H9 (cell line): ENCODE measurements around the gene SLC9A5. TPM values are rescaled to one million over a fixed set of nuclear protein-coding genes. Genes with fewer than 3 reads are reported as not detected.

ENCODE experiments used
- DNase-seq: peaks from one replicate; pipeline ENCODE4 v3.0.0-alpha.2; 2017
- H2AFZ ChIP-seq: one replicate; pipeline ENCODE4 v1.6.1; 2013; ENCODE audit warnings: mild to moderate bottlenecking, low read length, control low read depth, moderate library complexity
- H2AK5ac ChIP-seq: 2 replicates; pipeline ENCODE4 v1.6.1; 2013; ENCODE audit warnings: low read length, control low read depth, mixed read lengths; ENCODE audit not compliant: insufficient read length
- H2BK120ac ChIP-seq: one replicate; pipeline ENCODE4 v1.6.1; 2013; ENCODE audit warnings: low read depth, mild to moderate bottlenecking, low read length, control low read depth, inconsistent platforms; ENCODE audit not compliant: poor library complexity, severe bottlenecking
- H2BK12ac ChIP-seq: 2 replicates; pipeline ENCODE4 v1.6.1; 2013; ENCODE audit warnings: low read length, control low read depth, mixed read lengths, low read depth; ENCODE audit not compliant: insufficient read length
- H2BK15ac ChIP-seq: 2 replicates; pipeline ENCODE4 v1.6.1; 2013; ENCODE audit warnings: low read depth, low read length, control low read depth
- H2BK20ac ChIP-seq: one replicate; pipeline ENCODE4 v1.6.1; 2013; ENCODE audit warnings: low read depth, mild to moderate bottlenecking, low read length, control low read depth, inconsistent platforms; ENCODE audit not compliant: poor library complexity, severe bottlenecking
- H2BK5ac ChIP-seq: 2 replicates; pipeline ENCODE4 v1.6.1; 2013; ENCODE audit warnings: low read length, control low read depth, mixed read lengths; ENCODE audit not compliant: insufficient read length
- H3K14ac ChIP-seq: 2 replicates; pipeline ENCODE4 v1.6.1; 2013; ENCODE audit warnings: low read length, control low read depth; ENCODE audit not compliant: insufficient read depth
- H3K18ac ChIP-seq: 2 replicates; pipeline ENCODE4 v1.6.1; 2013; ENCODE audit warnings: low read depth, mild to moderate bottlenecking, mixed read lengths, low read length, control low read depth; ENCODE audit not compliant: insufficient read length
- H3K23ac ChIP-seq: 2 replicates; pipeline ENCODE4 v1.6.1; 2013; ENCODE audit warnings: low read length, control low read depth, mixed read lengths, low read depth; ENCODE audit not compliant: insufficient read length
- H3K23me2 ChIP-seq: 2 replicates; pipeline ENCODE4 v1.6.1; 2013; ENCODE audit warnings: low read depth, mild to moderate bottlenecking, mixed read lengths, low read length, control low read depth; ENCODE audit not compliant: insufficient read length, poor library complexity, severe bottlenecking
- H3K27ac ChIP-seq: 2 replicates; pipeline ENCODE4 v1.5.1; 2013; ENCODE audit warnings: low read length, control low read depth, mixed read lengths, low read depth; ENCODE audit not compliant: insufficient read length
- H3K27me3 ChIP-seq: 2 replicates; pipeline ENCODE4 v1.6.1; 2013; ENCODE audit warnings: low read length, control low read depth, inconsistent platforms; ENCODE audit not compliant: insufficient read depth
- H3K4ac ChIP-seq: 2 replicates; pipeline ENCODE4 v1.6.1; 2013; ENCODE audit warnings: low read depth, mild to moderate bottlenecking, control low read depth, inconsistent platforms, low read length, moderate library complexity
- H3K4me1 ChIP-seq: 2 replicates; pipeline ENCODE4 v1.6.1; 2013; ENCODE audit warnings: low read length, control low read depth, inconsistent platforms; ENCODE audit not compliant: insufficient read depth
- H3K4me2 ChIP-seq: 2 replicates; pipeline ENCODE4 v1.6.1; 2013; ENCODE audit warnings: low read length, control low read depth, mixed read lengths; ENCODE audit not compliant: insufficient read length, insufficient read depth
- H3K56ac ChIP-seq: 2 replicates; pipeline ENCODE4 v1.6.1; 2013; ENCODE audit warnings: low read depth, mild to moderate bottlenecking, mixed read lengths, low read length, control low read depth; ENCODE audit not compliant: insufficient read length
- H3K79me1 ChIP-seq: 2 replicates; pipeline ENCODE4 v1.6.1; 2013; ENCODE audit warnings: low read depth, mild to moderate bottlenecking, moderate library complexity, low read length, control low read depth, inconsistent platforms; ENCODE audit not compliant: insufficient read depth, poor library complexity, severe bottlenecking
- H3K79me2 ChIP-seq: 2 replicates; pipeline ENCODE4 v1.6.1; 2013; ENCODE audit warnings: low read length, control low read depth, inconsistent platforms; ENCODE audit not compliant: insufficient read depth
- H3K9ac ChIP-seq: 2 replicates; pipeline ENCODE4 v1.6.1; 2013; ENCODE audit warnings: low read length, control low read depth, mixed read lengths; ENCODE audit not compliant: insufficient read length; ENCODE audit errors: extremely low read depth
- H3K9me3 ChIP-seq: one replicate; pipeline ENCODE4 v1.6.1; 2013; ENCODE audit warnings: low read depth, low read length, inconsistent platforms; ENCODE audit not compliant: control insufficient read depth
- H3T11ph ChIP-seq: one replicate; pipeline ENCODE4 v1.6.1; 2013; ENCODE audit warnings: mild to moderate bottlenecking, low read length, control low read depth, inconsistent platforms
- H4K20me1 ChIP-seq: one replicate; pipeline ENCODE4 v1.6.1; 2013; ENCODE audit not compliant: control insufficient read depth, insufficient read length, insufficient read depth
- H4K5ac ChIP-seq: 2 replicates; pipeline ENCODE4 v1.6.1; 2013; ENCODE audit warnings: low read depth, mild to moderate bottlenecking, mixed read lengths, low read length, control low read depth; ENCODE audit not compliant: insufficient read length
- H4K8ac ChIP-seq: replicated peaks from 2 replicates; pipeline ENCODE4 v1.6.1; 2013; ENCODE audit warnings: low read length, control low read depth, mixed read lengths, low read depth; ENCODE audit not compliant: insufficient read length
- H4K91ac ChIP-seq: 2 replicates; pipeline ENCODE4 v1.6.1; 2013; ENCODE audit warnings: low read depth, mild to moderate bottlenecking, moderate library complexity, mixed read lengths, low read length, control low read depth; ENCODE audit not compliant: insufficient read length
- H3K27ac Mint-ChIP-seq, 3 experiments: 2 replicates in 2 of 3; 3 replicates in 1 of 3; pipeline ENCODE4 v1.8.0; 2020 to 2021; ENCODE audit warnings: mixed read lengths in 3 of 3, mild to moderate bottlenecking in 1 of 3, moderate library complexity in 1 of 3
- H3K27me3 Mint-ChIP-seq: 2 replicates; pipeline ENCODE4 v1.8.0; 2021; ENCODE audit warnings: low read depth, mild to moderate bottlenecking, moderate library complexity, mixed read lengths
- H3K36me3 Mint-ChIP-seq, 3 experiments: 2 replicates in 2 of 3; 3 replicates in 1 of 3; pipeline ENCODE4 v1.8.0; 2020 to 2021; ENCODE audit warnings: low read depth in 3 of 3, mixed read lengths in 3 of 3; ENCODE audit not compliant: insufficient read depth in 1 of 3
- H3K4me1 Mint-ChIP-seq, 2 experiments: 2 replicates each; pipeline ENCODE4 v1.8.0; 2020; ENCODE audit warnings: mixed read lengths in 2 of 2
- H3K4me3 Mint-ChIP-seq, 2 experiments: 2 replicates in 1 of 2; 3 replicates in 1 of 2; pipeline ENCODE4 v1.8.0; 2020 to 2021; ENCODE audit warnings: mild to moderate bottlenecking in 2 of 2, mixed read lengths in 2 of 2, moderate library complexity in 1 of 2
- H3K9me3 Mint-ChIP-seq, 2 experiments: 2 replicates in 1 of 2; 3 replicates in 1 of 2; pipeline ENCODE4 v1.8.0; 2020; ENCODE audit warnings: mild to moderate bottlenecking in 2 of 2, mixed read lengths in 2 of 2, moderate library complexity in 1 of 2
- CTCF ChIP-seq: fragments of 200-600 bp; sonication (generic); conservative IDR thresholded peaks from 3 replicates; pipeline ENCODE4 v1.8.0; 2021; ENCODE audit warnings: antibody characterized with exemption, mild to moderate bottlenecking
- WGBS: extraction: QIAGEN DNeasy Blood & Tissue Kit; methylation state at CpG from one replicate; pipeline ENCODE4 v1.1.7; 2013; ENCODE audit warnings: missing lambda C conversion rate, low lambda C conversion rate, mixed read lengths; ENCODE audit not compliant: insufficient read length; ENCODE audit errors: extremely low coverage; 5-methylcytosine and 5-hydroxymethylcytosine counted together
- total RNA-seq: library from RNA; stranded (reverse); gene quantifications from 2 replicates; pipeline ENCODE4 v1.2.1, GENCODE V29; 2021

The SLC9A5 gene
- total RNA-seq, 1 experiment from 2014 or later = 9.1 TPM

- H4K8ac ChIP-seq = no peak overlapping the region
- H3K4me1 ChIP-seq = no peaks in the 10 kb centered on the region
- H3K56ac ChIP-seq = no peak overlapping the region
- no peak overlapping the region for H3K14ac ChIP-seq
- no peaks in the 10 kb centered on the region for H3K23me2 ChIP-seq
- no peaks in the 10 kb centered on the region for H3K79me1 ChIP-seq
- DNase-seq = no peak
- H4K5ac ChIP-seq = no peak overlapping the region
- Mint-ChIP-seq H3K27me3 (0 out of 2 replicates have a peak, but pooled peaks cover 3% of the 10 kb centered on the region), H3K4me3 (no peak overlapping the region), H3K27ac (no peak overlapping the region), H3K4me1 (peaks cover 19 to 21% of the 10 kb centered on the region in 2 experiments), H3K9me3 (no peaks in the 10 kb centered on the region), H3K36me3 (peaks cover 4 to 36% (median 11%) of the 10 kb centered on the region in 3 experiments; a peak in 5 of 7 replicates)
- no peaks in the 10 kb centered on the region for H4K20me1 ChIP-seq
- H3K18ac ChIP-seq = no peak overlapping the region
- no peak overlapping the region for H2BK20ac ChIP-seq
- no peaks in the 10 kb centered on the region for H3K79me2 ChIP-seq
- TF ChIP-seq CTCF = no peak
- H3K9me3 ChIP-seq = no peaks in the 10 kb centered on the region
- WGBS = no CpG with 5 or more reads among the region's 12 CpGs
- H3K4me2 ChIP-seq = no peak overlapping the region
- no peaks in the 10 kb centered on the region for H3K27me3 ChIP-seq
- H3K9ac ChIP-seq = no peak overlapping the region
- H2AK5ac ChIP-seq = no peak overlapping the region
- H3K23ac ChIP-seq = no peak overlapping the region
- H3T11ph ChIP-seq = no peak overlapping the region
- H3K27ac ChIP-seq = no peak overlapping the region
- H2AFZ ChIP-seq = no peak overlapping the region
- H2BK15ac ChIP-seq = no peak overlapping the region
- no peak overlapping the region for H2BK120ac ChIP-seq
- H2BK12ac ChIP-seq = no peak overlapping the region
- H4K91ac ChIP-seq = no peak overlapping the region
- H3K4ac ChIP-seq = no peak overlapping the region
- H2BK5ac ChIP-seq = no peak overlapping the region
Observed at GRCh38 chr16:67202426-67202825, 46.4 kb upstream of the SLC9A5 start.
